ENCODE measurements around the gene ANGPTL8. TPM values are rescaled to one million over a fixed set of nuclear protein-coding genes. Genes with fewer than 3 reads are reported as not detected.

ANGPTL8 gene
- polyA plus RNA-seq, 1 experiment = not detected

DNA sequence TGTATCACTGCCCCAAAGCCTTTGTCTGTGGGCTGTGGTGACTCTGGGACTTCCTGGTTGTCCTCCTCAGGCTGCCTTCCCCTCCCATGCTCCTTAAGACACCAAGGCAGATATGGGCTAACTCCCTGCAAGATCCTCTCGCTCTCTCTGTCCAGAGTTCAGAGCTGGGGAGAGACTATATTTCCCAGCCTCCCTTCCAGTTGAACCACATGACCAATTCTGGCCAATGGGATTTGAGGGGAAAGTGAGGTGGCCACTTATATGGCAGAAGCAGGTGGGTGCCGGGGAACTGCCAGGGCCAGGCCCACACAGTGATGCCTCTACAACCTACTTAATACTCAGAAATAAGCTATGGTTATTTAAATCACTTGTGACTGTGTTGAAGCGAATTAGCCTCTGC, 16.2 kb upstream of the ANGPTL8 start:
- Histone ChIP-seq H3K9me3 (ENCODE audit: control insufficient read depth, insufficient read depth, low read length) (peaks cover 17% of the 10 kb centered on the region), H3K27me3 (ENCODE audit: control insufficient read depth, insufficient read depth, low read length) (no peaks in the 10 kb centered on the region), H3K27ac (ENCODE audit: low read depth, low read length) (no peak overlapping the region), H3K4me3 (ENCODE audit: low read depth, low read length) (no peak overlapping the region)
- POLR2A ChIA-PET = no interaction called here
- TF ChIP-seq CTCF (IDR thresholded peaks at IDR 0.05; ENCODE audit: low read depth, low read length) = no peak
- CTCF ChIA-PET = interaction anchor here (0.5 to 0.6 kb wide), 2 partner anchors 11 to 286 kb away, joined by 3 to 6 read pairs; no protein-coding TSS in a partner anchor
- DNase-seq (ENCODE audit: low read depth, low spot score) = no peak

GRCh38 chr19:11224429-11224828, 15.0 kb upstream of the ANGPTL8 start:
- no peak for DNase-seq (ENCODE audit: low read depth, low spot score)
- Histone ChIP-seq H3K27me3 (ENCODE audit: control insufficient read depth, insufficient read depth, low read length) (no peaks in the 10 kb centered on the region), H3K9me3 (ENCODE audit: control insufficient read depth, insufficient read depth, low read length) (peaks cover 17% of the 10 kb centered on the region), H3K4me3 (ENCODE audit: low read depth, low read length) (no peak overlapping the region), H3K27ac (ENCODE audit: low read depth, low read length) (no peak overlapping the region)
- ChIA-PET CTCF (no interaction called here), POLR2A (no interaction called here)
- no peak for TF ChIP-seq CTCF (IDR thresholded peaks at IDR 0.05; ENCODE audit: low read depth, low read length)

- POLR2A ChIA-PET = no interaction called here
Measured at GRCh38 chr19:11225172-11225571, 14.2 kb upstream of the ANGPTL8 start.

DNA sequence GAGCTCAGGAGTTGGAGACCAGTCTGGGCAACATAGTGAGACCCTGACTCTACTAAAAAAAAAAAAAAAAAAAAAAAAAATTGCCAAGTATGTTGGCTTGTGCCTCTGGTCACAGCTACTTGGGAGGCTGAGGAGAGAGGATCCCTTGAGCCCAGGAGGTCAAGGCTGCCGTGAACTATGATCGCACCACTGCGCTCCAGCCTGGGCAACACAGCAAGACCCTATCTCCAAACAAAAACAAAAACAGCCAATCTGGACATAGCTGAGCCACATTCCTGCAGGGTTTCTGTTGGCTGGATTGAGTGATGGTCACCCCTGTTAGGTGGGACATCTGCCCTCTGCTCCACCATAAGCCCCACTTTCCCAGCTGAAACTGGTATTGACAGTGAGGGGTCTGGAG, 13.6 kb upstream of the ANGPTL8 start:
- peaks cover 14% of the 10 kb centered on the region for H3K9me3 ChIP-seq (ENCODE audit: control insufficient read depth, insufficient read depth, low read length)
- no peak overlapping the region for H3K4me3 ChIP-seq (ENCODE audit: low read depth, low read length)
- H3K27me3 ChIP-seq (ENCODE audit: control insufficient read depth, insufficient read depth, low read length) = no peaks in the 10 kb centered on the region
- H3K27ac ChIP-seq (ENCODE audit: low read depth, low read length) = no peak overlapping the region
- ChIA-PET CTCF (interaction anchor here (0.8 kb wide), 1 partner anchor 100 kb away, joined by 3 read pairs; no protein-coding TSS in a partner anchor), POLR2A (no interaction called here)
- no peak for DNase-seq (ENCODE audit: low read depth, low spot score)
- TF ChIP-seq CTCF (IDR thresholded peaks at IDR 0.05; ENCODE audit: low read depth, low read length) = no peak

More at GRCh38 chr19:11225172-11225571, 14.2 kb upstream of the ANGPTL8 start:
- Histone ChIP-seq H3K9me3 (ENCODE audit: control insufficient read depth, insufficient read depth, low read length) (peaks cover 17% of the 10 kb centered on the region), H3K4me3 (ENCODE audit: low read depth, low read length) (no peak overlapping the region), H3K27me3 (ENCODE audit: control insufficient read depth, insufficient read depth, low read length) (no peaks in the 10 kb centered on the region), H3K27ac (ENCODE audit: low read depth, low read length) (no peak overlapping the region)
- CTCF ChIA-PET = no interaction called here
- no peak for DNase-seq (ENCODE audit: low read depth, low spot score)
- TF ChIP-seq CTCF (IDR thresholded peaks at IDR 0.05; ENCODE audit: low read depth, low read length) = no peak

DNA sequence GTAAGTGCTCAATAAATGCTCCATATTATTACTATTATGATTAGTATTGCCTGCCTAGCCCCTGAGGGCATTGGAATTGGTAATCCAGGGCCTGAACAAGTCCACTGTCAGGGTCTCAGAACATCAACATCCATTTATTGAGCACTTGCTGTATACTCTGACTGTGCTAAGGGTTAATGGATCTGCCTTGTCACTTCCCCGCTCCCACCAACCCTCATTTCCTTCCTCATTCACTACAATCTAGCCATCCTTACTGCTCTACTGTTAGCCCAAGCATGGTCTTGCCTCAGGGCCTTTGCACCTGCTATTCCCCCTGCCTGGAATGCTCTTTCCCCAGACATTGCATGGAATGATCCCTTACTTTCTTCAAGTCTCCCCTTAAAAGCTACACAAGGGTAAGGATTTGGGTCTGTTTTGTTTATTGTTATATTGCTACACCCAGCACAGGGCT, 12.7 kb upstream of the ANGPTL8 start:
- POLR2A ChIA-PET = no interaction called here
- no peak for TF ChIP-seq CTCF (IDR thresholded peaks at IDR 0.05; ENCODE audit: low read depth, low read length)
- Histone ChIP-seq H3K9me3 (ENCODE audit: control insufficient read depth, insufficient read depth, low read length) (peaks cover 9% of the 10 kb centered on the region), H3K27ac (ENCODE audit: low read depth, low read length) (no peak overlapping the region), H3K4me3 (ENCODE audit: low read depth, low read length) (no peak overlapping the region), H3K27me3 (ENCODE audit: control insufficient read depth, insufficient read depth, low read length) (no peaks in the 10 kb centered on the region)
- CTCF ChIA-PET = no interaction called here
- DNase-seq (ENCODE audit: low read depth, low spot score) = no peak
